Heart left ventricle (tissue), 16 donors: ENCODE data around the gene VGLL4. TPM values are rescaled to one million over a fixed set of nuclear protein-coding genes. Genes with fewer than 3 reads are reported as not detected.
"Not testable (repeated sequence)": the region's sequence is repeated elsewhere in the genome, so short reads cannot be mapped to it uniquely, and the experiment has no call there.

Experiments
- ATAC-seq, 4 donors: fragments of 200-7000 bp; cut with Tn5 transposase; one replicate each; pipeline ENCODE4 v1.9.1; 2020 to 2022; ENCODE audit warnings: moderate library complexity in 4 of 4, mild to moderate bottlenecking in 3 of 4, moderate number of reproducible peaks in 1 of 4
- DNase-seq, 5 donors: peaks; one replicate each; pipeline ENCODE4 v3.0.0-alpha.2; 2020
- H3K27ac ChIP-seq, 12 donors: fragments of 200-600 bp; sonication (generic) in 4 of 12; one replicate each; pipeline versions ENCODE4 v1.5.0 to v1.8.0; 2016 to 2022; ENCODE audit warnings: mild to moderate bottlenecking in 2 of 12
- H3K27me3 ChIP-seq, 9 donors: fragments of 200-600 bp; sonication (generic) in 2 of 9; one replicate each; pipeline versions ENCODE4 v1.5.1 to v1.8.0; 2016 to 2022; ENCODE audit warnings: mild to moderate bottlenecking in 3 of 9
- H3K36me3 ChIP-seq, 9 donors: fragments of 200-600 bp; sonication (generic) in 2 of 9; one replicate each; pipeline versions ENCODE4 v1.5.0 to v1.8.0; 2018 to 2022; ENCODE audit warnings: mild to moderate bottlenecking in 2 of 9
- H3K4me1 ChIP-seq, 12 donors: fragments of 200-600 bp; sonication (generic) in 4 of 12; one replicate each; pipeline versions ENCODE4 v1.5.0 to v1.8.0; 2016 to 2022; ENCODE audit warnings: mild to moderate bottlenecking in 3 of 12
- H3K4me3 ChIP-seq, 12 donors: fragments of 200-600 bp; sonication (generic) in 4 of 12; one replicate each; pipeline versions ENCODE4 v1.5.0 to v1.8.0; 2017 to 2022; ENCODE audit warnings: mild to moderate bottlenecking in 9 of 12, moderate library complexity in 4 of 12
- H3K9me3 ChIP-seq, 12 donors: fragments of 200-600 bp; sonication (generic) in 4 of 12; one replicate each; pipeline versions ENCODE4 v1.5.0 to v1.8.0; 2016 to 2022; ENCODE audit warnings: mild to moderate bottlenecking in 1 of 12
- CTCF ChIP-seq, 12 donors: fragments of 200-600 bp; sonication (generic) in 4 of 12; IDR thresholded peaks; one replicate each; pipeline versions ENCODE4 v1.5.0 to v1.8.0; 2018 to 2022; ENCODE audit warnings: antibody characterized with exemption in 12 of 12, mild to moderate bottlenecking in 5 of 12
- POLR2A ChIP-seq, 2 donors: fragments of 450-650 bp; IDR thresholded peaks; one replicate each; pipeline ENCODE4 v1.6.1; 2017; ENCODE audit warnings: antibody characterized with exemption in 2 of 2, mild to moderate bottlenecking in 2 of 2, moderate library complexity in 2 of 2
- WGBS, 4 donors: extraction: QIAGEN DNeasy Blood & Tissue Kit in 2 of 4; methylation state at CpG; one replicate each; pipeline versions ENCODE4 v1.1.5 to v1.1.7; 2013 to 2018; 5-methylcytosine and 5-hydroxymethylcytosine counted together
- intact Hi-C, 10 donors: fragments of 100-400 bp; cut with DNase I; formaldehyde crosslinking; loops; one replicate each; pipeline versions ENCODE4 v1.11.1 to v1.14.2; 2022
- polyA plus RNA-seq, 2 donors: library from polyadenylated mRNA; stranded (reverse); fragments of 200-250 nt; gene quantifications; one replicate each; pipeline ENCODE4 v1.2.3, GENCODE V29; 2013
- total RNA-seq, 9 donors: library from RNA; depleted of rRNA in 2 of 9; stranded (reverse); fragments of >200 nt in 2 of 9; fragmentation: NEBNext Ultra II Directional in 3 of 9; extraction: Animal tissue kit (Norgen Biotek cat#: 25700) in 3 of 9; gene quantifications; one replicate each; pipeline versions ENCODE4 v1.1.0 to v1.2.4, GENCODE V29; 2016 to 2023
- donor health status: ischemic (EF 13 %, LVEDD 7.1; RV severe dilation, severe dysfunction).
- donor health status: healthy with polysubstance abuse.
- donor health status: DM: no; HTN: yes; CAD: no.
- donor health status: DM: no; HTN: no; CAD: no.
- donor health status: ischemic (EF 25% LVEDD 6.9; RV normal size, moderate dysfunction).
- donor health status: ischemic (EF 25% LVEDD 5.7; RV mildly dilated, moderate dysfunction).
- donor health status: healthy.
- donor health status: DM: yes; HTN: yes; CAD: no.
- donor health status: ischemic (EF 35%, LVEDD 5.7; RV mildly dilated, moderate dysfunction).
- donor health status: nonischemic (EF 11% LVEDD 7.7; RV severe dilation, severe dysfunction).
- donor health status: DM: yes; HTN: yes; CAD: no.
- donor health status: PGD.
- donor health status: ischemic (EF 29% LVEDD 5.4; RV normal size, mild dysfunction).
- donor health status: nonischemic (EF 23%, LVEDD 6.1; RV moderate dilation, normal function).

The VGLL4 gene
- total and polyA plus RNA-seq, 11 donors = 24.0 to 40.4 (median 27.0) TPM

- ATAC-seq = no peak
- TF ChIP-seq POLR2A (IDR thresholded peaks at IDR 0.05) (no peak), CTCF (IDR thresholded peaks at IDR 0.05) (no peak)
- H3K27me3 ChIP-seq = no peaks in the 10 kb centered on the region
- H3K27ac ChIP-seq = no peak overlapping the region
- intact Hi-C loops = no loop called here
- no peak for DNase-seq
- peaks cover 0 to 14% (median 5%) of the 10 kb centered on the region in 9 donors for H3K36me3 ChIP-seq
- 61 to 78% (median 72%) methylated on average over 8 of the region's 8 CpGs for WGBS, 4 donors
- peaks cover 8 to 67% (median 44%) of the 10 kb centered on the region in 12 donors for H3K4me1 ChIP-seq
- no peaks in the 10 kb centered on the region for H3K9me3 ChIP-seq
- no peak overlapping the region for H3K4me3 ChIP-seq
Measured at GRCh38 chr3:11578169-11578568, 65.5 kb downstream of the VGLL4 start.

GRCh38 chr3:11576453-11576852 lies 67.3 kb downstream of the VGLL4 start:
- no peak overlapping the region for H3K4me3 ChIP-seq
- TF ChIP-seq POLR2A (IDR thresholded peaks at IDR 0.05) = no peak
- TF ChIP-seq CTCF (IDR thresholded peaks at IDR 0.05) = no peak
- intact Hi-C loops = no loop called here
- 46 to 58% (median 50%) methylated on average over 9 of the region's 9 CpGs for WGBS, 4 donors
- peak; percentile 21 to 59 (median 42) for ATAC-seq
- no peaks in the 10 kb centered on the region for H3K27me3 ChIP-seq
- peak overlapping the region in 3 of 12 donors; percentile 13 to 27 (median 13) for H3K27ac ChIP-seq
- H3K36me3 ChIP-seq = peaks cover 0 to 14% (median 5%) of the 10 kb centered on the region in 9 donors
- no peaks in the 10 kb centered on the region for H3K9me3 ChIP-seq
- H3K4me1 ChIP-seq = peaks cover under 1 to 51% (median 28%) of the 10 kb centered on the region in 12 donors
- peak in 1 of 5 donors; percentile 59 for DNase-seq

- Histone ChIP-seq H3K27me3 (no peaks in the 10 kb centered on the region), H3K27ac (no peak overlapping the region), H3K36me3 (peaks cover 0 to 14% (median 5%) of the 10 kb centered on the region in 9 donors), H3K4me1 (peaks cover 0 to 51% (median 28%) of the 10 kb centered on the region in 12 donors), H3K9me3 (no peaks in the 10 kb centered on the region), H3K4me3 (no peak overlapping the region)
- intact Hi-C loops = no loop called here
- no peak for TF ChIP-seq CTCF (IDR thresholded peaks at IDR 0.05)
- TF ChIP-seq POLR2A (IDR thresholded peaks at IDR 0.05) = no peak
- DNase-seq (no peak), ATAC-seq (no peak)
- 67 to 82% (median 81%) methylated on average over 10 of the region's 10 CpGs for WGBS, 4 donors
Measured at GRCh38 chr3:11575677-11576076, 68.0 kb downstream of the VGLL4 start.

DNA sequence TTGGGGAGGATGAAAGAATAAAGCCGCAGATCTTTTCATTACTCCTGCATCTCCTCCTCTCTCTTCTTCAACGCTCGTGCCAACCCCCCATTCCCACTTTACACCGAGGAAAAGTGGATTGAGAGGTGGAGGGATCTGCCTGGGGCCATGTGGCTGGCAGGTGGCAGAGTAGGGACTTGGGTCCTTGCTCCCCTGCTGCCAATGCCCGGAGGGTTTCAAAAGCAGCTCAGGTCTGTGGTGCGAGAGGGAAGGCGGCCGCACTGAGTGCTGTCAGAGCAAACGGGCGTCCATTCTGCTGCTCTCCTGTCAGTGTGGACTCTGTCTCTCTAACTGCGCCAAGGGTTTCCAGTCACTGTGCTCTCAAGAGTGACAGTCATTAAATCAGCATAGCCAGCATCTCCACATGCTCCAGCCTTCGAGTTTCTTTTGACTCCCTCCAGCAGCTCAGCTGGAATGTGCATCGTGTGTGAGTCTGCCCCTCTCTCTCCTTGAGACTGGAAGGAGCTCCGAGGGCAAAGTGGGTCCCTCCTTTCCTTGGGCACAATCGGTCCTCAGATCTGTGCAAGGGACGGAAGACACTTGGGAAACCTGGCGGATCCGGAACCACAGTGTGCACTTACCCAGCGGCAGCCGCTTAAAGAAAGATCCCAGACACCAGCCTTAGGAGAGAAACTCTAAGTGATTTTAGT lies 68.6 kb downstream of the VGLL4 start:
- TF ChIP-seq POLR2A (IDR thresholded peaks at IDR 0.05) (no peak), CTCF (IDR thresholded peaks at IDR 0.05) (no peak)
- Histone ChIP-seq H3K27ac (no peak overlapping the region), H3K9me3 (no peaks in the 10 kb centered on the region), H3K27me3 (no peaks in the 10 kb centered on the region), H3K4me1 (peaks cover 0 to 53% (median 29%) of the 10 kb centered on the region in 12 donors), H3K36me3 (peaks cover 0 to 18% (median 5%) of the 10 kb centered on the region in 9 donors), H3K4me3 (no peak overlapping the region)
- no peak for ATAC-seq
- no peak for DNase-seq
- whole genome bisulfite sequencing, 4 donors = 81 to 90% (median 85%) methylated on average over 18 to 20 of the region's 20 CpGs
- intact Hi-C loops = no loop called here

DNA sequence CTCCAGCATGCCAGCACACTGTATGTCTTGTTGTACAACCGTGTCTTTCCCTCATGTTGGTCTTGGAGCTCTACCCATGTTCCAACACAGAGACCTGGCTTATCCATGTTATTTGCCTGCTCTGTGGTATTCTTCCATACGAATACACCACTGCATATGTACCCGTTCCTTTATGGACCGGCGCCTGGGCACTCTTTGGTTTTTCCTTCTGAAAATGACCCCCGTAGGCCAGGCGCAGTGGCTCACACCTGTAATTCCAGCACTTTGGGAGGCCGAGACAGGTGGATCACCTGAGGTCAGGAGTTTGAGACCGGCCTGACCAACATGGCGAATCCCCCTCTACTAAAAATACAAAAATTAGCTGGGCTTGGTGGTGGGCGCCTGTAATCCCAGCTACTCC lies 71.1 kb downstream of the VGLL4 start:
- not testable (repeated sequence) for H3K27ac ChIP-seq, DNase-seq
- peaks cover 8 to 72% (median 50%) of the 10 kb centered on the region in 12 donors for H3K4me1 ChIP-seq

More for the DNA sequence above, 71.1 kb downstream of the VGLL4 start:
- H3K27me3 ChIP-seq, intact Hi-C loops, ATAC-seq, H3K9me3 ChIP-seq, H3K4me3 ChIP-seq: not testable (repeated sequence)
- peaks cover 0 to 15% (median 5%) of the 10 kb centered on the region in 9 donors for H3K36me3 ChIP-seq
- WGBS, 4 donors = 96 to 98% (median 97%) methylated on average over 11 of the region's 11 CpGs
